Lower lobe of right lung (tissue), 2 donors: ENCODE data around the gene TNIK. TPM values are rescaled to one million over a fixed set of nuclear protein-coding genes. Genes with fewer than 3 reads are reported as not detected.

Experiments
- ATAC-seq, 2 donors: fragments of 200-7000 bp; cut with Tn5 transposase; one replicate each; pipeline ENCODE4 v1.9.1; 2020 to 2022; ENCODE audit warnings: mild to moderate bottlenecking in 2 of 2, moderate library complexity in 2 of 2
- DNase-seq: peaks from one replicate; pipeline ENCODE4 v3.0.0-alpha.2; 2020
- H3K27ac ChIP-seq: fragments of 200-600 bp; one replicate; pipeline ENCODE4 v1.8.0; 2022
- H3K27me3 ChIP-seq: fragments of 200-600 bp; one replicate; pipeline ENCODE4 v1.8.0; 2022; ENCODE audit warnings: low read depth
- H3K36me3 ChIP-seq: fragments of 200-600 bp; one replicate; pipeline ENCODE4 v1.8.0; 2022; ENCODE audit warnings: mild to moderate bottlenecking
- H3K4me1 ChIP-seq: fragments of 200-600 bp; one replicate; pipeline ENCODE4 v1.8.0; 2022
- H3K4me3 ChIP-seq: fragments of 200-600 bp; one replicate; pipeline ENCODE4 v1.8.0; 2022; ENCODE audit warnings: mild to moderate bottlenecking
- H3K9me3 ChIP-seq: fragments of 200-600 bp; one replicate; pipeline ENCODE4 v1.8.0; 2022
- CTCF ChIP-seq: fragments of 200-600 bp; IDR thresholded peaks from one replicate; pipeline ENCODE4 v1.8.0; 2022; ENCODE audit warnings: antibody characterized with exemption, mild to moderate bottlenecking
- intact Hi-C: fragments of 100-400 bp; cut with DNase I; formaldehyde crosslinking; loops from one replicate; pipeline ENCODE4 v1.11.0; 2022
- total RNA-seq: library from RNA; stranded (reverse); fragmentation: NEBNext Ultra II Directional; extraction: Animal tissue kit (Norgen Biotek cat#: 25700); gene quantifications from one replicate; pipeline ENCODE4 v1.2.1, GENCODE V29; 2021
- donor health status: DM: no; HTN: yes; CAD: no; lungs with severe emphysema.

The TNIK gene
- total RNA-seq, 1 donor from 2014 or later, result 29.3 TPM

- DNase-seq, result no peak
Observed at GRCh38 chr3:171099911-171100310, 360.3 kb downstream of the TNIK start.

DNA sequence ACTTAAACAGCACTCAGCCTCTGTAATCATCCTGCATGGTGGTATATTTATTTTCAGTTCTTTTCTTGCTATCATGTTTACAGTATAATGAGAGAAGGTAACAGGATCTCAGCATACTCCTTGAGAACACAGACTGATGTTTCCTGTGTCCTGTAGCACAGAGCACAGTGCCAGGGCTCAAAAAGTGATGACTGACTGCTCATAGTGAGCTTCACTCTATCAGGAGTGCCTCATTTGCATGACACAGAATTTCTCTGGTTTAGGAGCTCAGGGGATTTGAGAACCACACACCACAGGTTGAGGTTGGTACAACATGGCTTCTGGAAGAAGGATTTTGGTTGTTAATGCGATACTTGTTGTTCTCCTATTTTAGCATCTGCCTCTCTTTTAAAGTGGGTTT is 365.1 kb downstream of the TNIK start:
- Histone ChIP-seq H3K4me1 (peaks cover 1% of the 10 kb centered on the region), H3K36me3 (no peaks in the 10 kb centered on the region), H3K27ac (no peak overlapping the region), H3K9me3 (no peaks in the 10 kb centered on the region), H3K4me3 (no peak overlapping the region), H3K27me3 (no peaks in the 10 kb centered on the region)
- TF ChIP-seq CTCF, result no peak
- no peak for DNase-seq
- ATAC-seq, result no peak
- intact Hi-C loops, result no loop called here

More at GRCh38 chr3:171099911-171100310, 360.3 kb downstream of the TNIK start:
- TF ChIP-seq CTCF, result no peak
- no peaks in the 10 kb centered on the region for H3K4me1 ChIP-seq
- ATAC-seq, result no peak
- H3K27ac ChIP-seq, result no peak overlapping the region
- H3K36me3 ChIP-seq, result peaks cover 6% of the 10 kb centered on the region
- no peak overlapping the region for H3K4me3 ChIP-seq
- no peaks in the 10 kb centered on the region for H3K27me3 ChIP-seq
- intact Hi-C loops, result no loop called here
- no peaks in the 10 kb centered on the region for H3K9me3 ChIP-seq

DNA sequence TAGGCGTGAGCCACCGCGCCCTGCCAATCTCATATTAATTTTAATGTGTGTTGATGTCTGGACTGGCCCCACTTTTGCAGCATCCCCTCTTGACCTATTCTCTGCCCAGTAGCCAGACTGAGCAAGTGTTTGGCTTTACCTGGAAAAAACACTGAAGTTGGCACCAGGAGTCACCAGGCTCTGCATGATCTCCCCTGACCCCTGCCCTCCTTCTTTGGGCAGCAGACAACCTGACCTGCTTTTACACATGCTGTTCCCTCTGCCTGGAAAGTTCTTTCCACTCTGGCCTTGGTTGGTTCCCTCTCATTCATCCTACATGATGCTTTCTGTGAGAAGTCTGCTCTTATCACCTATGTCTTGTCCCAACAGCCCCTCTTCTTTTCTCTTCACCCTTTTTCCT is 365.8 kb downstream of the TNIK start:
- Histone ChIP-seq H3K27ac (no peak overlapping the region), H3K36me3 (no peaks in the 10 kb centered on the region), H3K4me1 (peaks cover 8% of the 10 kb centered on the region), H3K9me3 (no peaks in the 10 kb centered on the region), H3K4me3 (no peak overlapping the region), H3K27me3 (no peaks in the 10 kb centered on the region)
- intact Hi-C loops, result no loop called here
- ATAC-seq (no peak), DNase-seq (no peak)
- TF ChIP-seq CTCF, result no peak

GRCh38 chr3:171093462-171093861 is 366.7 kb downstream of the TNIK start:
- H3K27ac ChIP-seq, result no peak overlapping the region
- intact Hi-C loops, result no loop called here
- ATAC-seq (no peak), DNase-seq (no peak)
- peaks cover 8% of the 10 kb centered on the region for H3K4me1 ChIP-seq
- TF ChIP-seq CTCF, result no peak
- no peak overlapping the region for H3K4me3 ChIP-seq
- H3K36me3 ChIP-seq, result no peaks in the 10 kb centered on the region
- H3K9me3 ChIP-seq, result no peaks in the 10 kb centered on the region
- H3K27me3 ChIP-seq, result no peaks in the 10 kb centered on the region

GRCh38 chr3:171092467-171092911 is 367.7 kb downstream of the TNIK start:
- no peak for ATAC-seq
- Histone ChIP-seq H3K4me1 (peaks cover 8% of the 10 kb centered on the region), H3K27me3 (no peaks in the 10 kb centered on the region), H3K36me3 (no peaks in the 10 kb centered on the region), H3K4me3 (no peak overlapping the region), H3K27ac (no peak overlapping the region), H3K9me3 (no peaks in the 10 kb centered on the region)
- DNase-seq, result no peak
- intact Hi-C loops, result no loop called here
- TF ChIP-seq CTCF, result no peak

- H3K27ac ChIP-seq, result no peak overlapping the region
- H3K4me3 ChIP-seq, result no peak overlapping the region
- no peak for TF ChIP-seq CTCF
- intact Hi-C loops, result no loop called here
- no peaks in the 10 kb centered on the region for H3K27me3 ChIP-seq
- H3K36me3 ChIP-seq, result peaks cover 9% of the 10 kb centered on the region
- H3K9me3 ChIP-seq, result no peaks in the 10 kb centered on the region
- no peak for DNase-seq
- ATAC-seq, result no peak
- peaks cover 8% of the 10 kb centered on the region for H3K4me1 ChIP-seq
Observed at GRCh38 chr3:171090321-171090720, 369.9 kb downstream of the TNIK start.
